GM19452 (cell line): ENCODE results near the gene KRTAP10-2.
"Not testable (repeated sequence)": the region's sequence is repeated elsewhere in the genome, so short reads cannot be mapped to it uniquely, and the experiment has no call there.

Experiments
- ATAC-seq: cut with Tn5 transposase; IDR thresholded peaks from one replicate; pipeline ENCODE4 v1.9.1; 2021; ENCODE audit not compliant: unreplicated experiment

Gene KRTAP10-2

GRCh38 chr21:44551340-44551961 is at the start of gene KRTAP10-2:
Gene KRTAP10-2 (minus strand): TSS chr21:44551505. CDS start chr21:44551458, 47 bp downstream.
- no peak for ATAC-seq

DNA sequence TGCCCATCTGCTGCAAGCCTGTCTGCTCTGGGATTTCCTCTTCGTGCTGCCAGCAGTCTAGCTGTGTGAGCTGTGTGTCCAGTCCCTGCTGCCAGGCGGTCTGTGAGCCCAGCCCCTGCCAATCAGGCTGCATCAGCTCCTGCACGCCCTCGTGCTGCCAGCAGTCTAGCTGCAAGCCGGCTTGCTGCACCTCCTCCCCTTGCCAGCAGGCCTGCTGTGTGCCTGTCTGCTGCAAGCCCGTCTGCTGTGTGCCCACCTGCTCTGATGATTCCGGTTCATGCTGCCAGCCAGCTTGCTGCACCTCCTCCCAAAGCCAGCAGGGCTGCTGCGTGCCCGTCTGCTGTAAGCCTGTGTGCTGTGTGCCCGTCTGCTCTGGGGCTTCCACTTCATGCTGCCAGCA is 49.8 kb upstream of the KRTAP10-2 start:
- not testable (repeated sequence) for ATAC-seq

GRCh38 chr21:44600118-44600978 is 49.0 kb upstream of the KRTAP10-2 start, which contains the start of gene KRTAP10-7:
Gene KRTAP10-7 (plus strand): TSS chr21:44600597. CDS start chr21:44600622, 25 bp downstream.
- not testable (repeated sequence) for ATAC-seq

- ATAC-seq = no peak
Measured at GRCh38 chr21:44599264-44600029, 48.1 kb upstream of the KRTAP10-2 start.

DNA sequence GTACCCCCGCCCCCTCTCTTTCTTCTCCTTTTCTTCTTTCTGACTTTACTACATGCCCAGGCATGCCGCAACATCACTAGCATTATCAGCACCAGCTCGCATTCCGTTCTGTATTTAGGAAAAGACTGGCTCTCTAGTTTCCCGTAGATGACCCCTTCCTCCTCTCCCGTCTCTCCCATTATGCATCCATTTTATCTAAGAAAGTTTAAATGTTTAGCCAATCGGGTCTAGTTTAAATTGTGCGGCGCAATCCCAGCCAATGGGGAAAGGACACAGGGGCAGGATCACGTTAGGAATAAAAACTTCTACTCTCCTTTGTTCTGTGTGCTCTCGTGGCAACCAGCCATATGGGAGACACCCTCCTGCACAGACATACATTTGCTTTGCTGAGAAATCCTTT is 46.8 kb upstream of the KRTAP10-2 start:
- no peak for ATAC-seq

DNA sequence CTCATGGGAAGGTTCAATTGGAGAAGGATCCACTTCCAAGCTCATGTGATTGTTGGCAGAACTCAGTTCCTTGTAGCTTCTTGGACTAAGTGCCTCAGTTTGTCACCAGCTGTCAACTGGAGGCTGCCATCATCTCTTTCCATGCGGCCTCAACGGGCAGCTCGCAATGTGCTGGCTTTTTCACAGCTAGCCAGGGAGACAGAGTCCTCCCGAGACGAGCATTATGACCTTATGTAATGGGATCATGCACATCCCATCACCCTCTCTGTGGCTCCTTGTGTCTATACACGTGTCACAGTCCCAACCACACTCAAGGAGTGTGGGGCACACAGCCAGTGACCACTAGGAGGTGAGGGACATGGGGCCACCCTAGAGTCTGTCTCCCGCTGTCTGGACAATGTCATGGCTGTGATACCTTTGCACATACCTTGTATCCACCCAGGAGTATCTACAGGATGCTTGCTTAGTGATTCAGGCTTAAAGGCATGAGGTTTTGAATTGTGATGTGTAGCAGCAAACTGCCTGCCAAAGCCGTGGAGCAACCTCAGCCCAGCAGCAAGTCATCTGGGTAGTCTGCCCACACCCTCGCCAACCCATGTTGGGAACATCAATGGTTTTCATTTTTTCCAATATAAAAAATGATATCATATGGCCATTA is 44.9 kb upstream of the KRTAP10-2 start:
- ATAC-seq = no peak

GRCh38 chr21:44595524-44595923 is 44.2 kb upstream of the KRTAP10-2 start:
- ATAC-seq = no peak

DNA sequence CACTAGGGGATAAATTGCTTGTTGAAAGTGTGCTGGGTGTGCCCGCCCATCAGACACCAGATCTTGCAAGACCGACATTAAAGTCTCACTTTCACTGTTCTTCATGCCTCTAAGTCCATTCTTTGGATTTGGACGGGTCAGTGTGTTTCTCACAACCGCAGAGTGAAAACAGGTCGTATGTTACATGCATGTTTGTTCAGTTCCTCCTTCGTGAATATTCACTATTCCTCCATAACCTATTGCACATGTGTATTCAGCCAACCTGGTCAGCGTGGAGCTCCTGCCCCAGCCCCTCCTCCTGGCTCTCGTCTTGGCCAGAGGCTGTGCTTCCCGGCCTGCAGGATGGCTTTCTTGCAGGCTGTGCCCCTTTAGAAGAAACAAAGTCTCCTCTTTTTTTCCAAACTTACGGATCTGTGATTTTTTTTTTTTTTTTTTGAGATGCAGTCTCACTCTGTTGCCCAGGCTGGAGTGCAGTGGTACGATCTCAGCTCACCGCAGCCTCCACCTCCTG is 43.2 kb upstream of the KRTAP10-2 start:
- ATAC-seq = no peak

DNA sequence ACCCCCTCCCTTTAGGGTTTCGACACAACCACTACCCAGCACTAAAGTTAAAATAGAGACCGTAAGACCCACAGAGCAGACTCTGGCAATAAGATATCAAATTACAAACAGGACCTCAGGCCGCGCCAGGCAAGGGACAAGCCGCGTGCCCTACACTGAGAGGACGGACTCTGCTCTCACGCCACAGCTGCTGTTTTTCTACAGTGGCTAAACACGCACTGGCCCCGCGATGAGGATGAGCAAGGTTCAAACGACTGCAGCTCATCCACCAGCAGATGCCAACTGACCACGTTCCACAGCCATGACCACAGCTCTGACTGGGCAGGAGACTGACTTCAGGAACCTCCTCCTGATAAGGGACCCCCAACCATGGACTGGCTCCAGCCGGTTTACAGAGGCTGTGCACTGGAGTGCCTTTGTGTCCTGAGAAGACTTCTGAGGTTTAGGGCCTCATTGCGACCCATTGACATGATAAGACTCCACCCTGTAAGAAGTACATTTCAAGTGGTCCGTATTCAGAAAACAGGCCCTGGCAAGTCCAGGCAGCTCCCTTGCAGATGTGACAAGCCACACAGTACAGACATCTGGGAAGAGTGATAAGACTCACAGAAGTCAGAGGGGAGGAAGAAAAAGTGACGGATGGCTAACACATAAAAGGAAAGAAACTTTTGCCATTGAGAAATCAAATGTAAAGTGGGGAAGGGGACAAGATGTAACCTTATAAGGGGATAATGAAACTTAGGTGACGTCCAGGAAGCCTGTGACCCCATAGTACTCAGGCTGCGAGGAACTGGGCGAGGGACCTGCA is 42.5 kb upstream of the KRTAP10-2 start:
- ATAC-seq = no peak

- no peak for ATAC-seq
Measured at GRCh38 chr21:44592446-44593311, 41.4 kb upstream of the KRTAP10-2 start, which contains the start of gene KRTAP10-6. Gene KRTAP10-6 (minus strand): TSS chr21:44592505. CDS start chr21:44592484, 21 bp downstream.

DNA sequence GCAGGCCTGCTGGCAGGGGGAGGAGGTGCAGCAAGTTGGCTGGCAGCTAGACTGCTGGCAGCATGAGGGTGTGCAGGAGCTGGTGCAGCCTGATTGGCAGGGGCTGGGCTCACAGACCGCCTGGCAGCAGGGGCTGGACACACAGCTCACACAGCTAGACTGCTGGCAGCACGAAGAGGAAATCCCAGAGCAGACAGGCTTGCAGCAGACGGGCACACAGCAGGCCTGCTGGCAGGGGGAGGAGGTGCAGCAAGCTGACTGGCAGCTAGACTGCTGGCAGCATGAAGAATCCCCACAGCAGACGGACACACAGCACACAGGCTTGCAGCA is 40.5 kb upstream of the KRTAP10-2 start:
- not testable (repeated sequence) for ATAC-seq

DNA sequence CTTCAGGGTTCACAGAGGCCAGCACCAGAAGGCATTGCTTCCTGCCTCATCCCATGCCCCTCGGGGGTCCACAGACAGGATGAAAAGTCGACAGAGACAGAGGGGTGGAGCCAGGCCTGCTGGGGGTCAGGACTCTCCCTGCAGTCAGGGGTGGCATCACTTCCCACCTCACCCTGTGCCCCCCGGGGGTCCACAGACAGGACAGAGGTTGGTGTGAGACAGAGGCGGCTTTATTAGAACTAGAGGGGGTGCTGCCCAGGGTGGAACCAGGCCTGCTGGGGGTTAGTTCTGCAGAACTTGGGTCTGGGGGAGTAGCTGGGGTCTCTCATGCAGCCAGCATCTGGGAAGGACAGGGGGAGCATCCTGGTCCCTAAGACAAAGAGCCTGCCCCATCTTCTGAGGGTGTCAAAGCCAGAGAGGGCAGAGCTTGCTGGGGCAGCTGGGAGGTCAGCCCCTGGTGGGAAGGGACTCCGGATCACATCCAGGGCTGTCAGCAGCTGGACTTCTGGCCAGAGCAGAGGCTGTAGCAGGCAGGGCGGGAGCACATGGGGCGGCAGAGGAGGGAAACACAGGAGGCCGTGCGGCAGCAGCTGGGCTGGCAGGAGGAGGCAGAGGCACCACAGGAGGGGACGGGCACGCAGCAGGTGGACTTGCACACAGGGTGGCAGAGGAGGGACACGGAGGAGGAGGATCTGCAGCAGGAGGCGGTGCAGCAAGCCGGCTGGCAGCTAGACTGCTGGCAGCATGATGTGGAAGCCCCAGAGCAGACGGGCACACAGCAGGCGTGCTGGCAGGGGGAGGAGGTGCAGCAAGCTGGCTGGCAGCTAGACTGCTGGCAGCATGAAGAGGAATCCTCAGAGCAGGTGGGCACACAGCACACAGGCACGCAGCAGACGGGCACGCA is 39.8 kb upstream of the KRTAP10-2 start:
- not testable (repeated sequence) for ATAC-seq

- ATAC-seq = no peak
Measured at GRCh38 chr21:44590311-44590721, 39.0 kb upstream of the KRTAP10-2 start.

GRCh38 chr21:44589586-44590305 is 38.4 kb upstream of the KRTAP10-2 start:
- ATAC-seq = no peak

GRCh38 chr21:44589094-44589493 is 37.8 kb upstream of the KRTAP10-2 start:
- no peak for ATAC-seq

GRCh38 chr21:44585892-44586291 is 34.6 kb upstream of the KRTAP10-2 start:
- ATAC-seq = no peak

DNA sequence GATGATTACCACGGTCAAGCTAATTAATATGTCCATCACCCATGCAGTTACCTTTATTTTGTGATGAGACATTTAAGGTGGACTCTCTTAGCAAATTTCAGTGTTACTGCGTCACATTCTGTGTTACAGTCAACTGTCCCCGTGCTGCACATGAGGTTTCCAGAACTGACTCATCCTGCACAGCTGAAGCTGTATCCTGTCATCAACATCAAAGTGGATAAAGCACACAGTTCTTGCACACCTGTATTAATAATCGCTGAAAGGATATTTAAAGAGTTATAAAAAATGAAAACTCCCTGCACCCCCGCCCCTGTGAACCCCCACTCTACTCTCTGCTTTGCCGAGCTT is 32.5 kb upstream of the KRTAP10-2 start:
- no peak for ATAC-seq
